Measurements from ENCODE around the gene DND1.
"Not testable (repeated sequence)": the region's sequence is repeated elsewhere in the genome, so short reads cannot be mapped to it uniquely, and the experiment has no call there.

Gene DND1

GRCh38 chr5:140631831-140632365 is 41.5 kb downstream of the DND1 start:
- in situ Hi-C loops (cut with MboI; ENCODE audit: low sequenced_read_pairs): no loop called here

GRCh38 chr5:140631036-140631417 is 42.3 kb downstream of the DND1 start:
- in situ Hi-C loops (cut with MboI; ENCODE audit: low sequenced_read_pairs): no loop called here

DNA sequence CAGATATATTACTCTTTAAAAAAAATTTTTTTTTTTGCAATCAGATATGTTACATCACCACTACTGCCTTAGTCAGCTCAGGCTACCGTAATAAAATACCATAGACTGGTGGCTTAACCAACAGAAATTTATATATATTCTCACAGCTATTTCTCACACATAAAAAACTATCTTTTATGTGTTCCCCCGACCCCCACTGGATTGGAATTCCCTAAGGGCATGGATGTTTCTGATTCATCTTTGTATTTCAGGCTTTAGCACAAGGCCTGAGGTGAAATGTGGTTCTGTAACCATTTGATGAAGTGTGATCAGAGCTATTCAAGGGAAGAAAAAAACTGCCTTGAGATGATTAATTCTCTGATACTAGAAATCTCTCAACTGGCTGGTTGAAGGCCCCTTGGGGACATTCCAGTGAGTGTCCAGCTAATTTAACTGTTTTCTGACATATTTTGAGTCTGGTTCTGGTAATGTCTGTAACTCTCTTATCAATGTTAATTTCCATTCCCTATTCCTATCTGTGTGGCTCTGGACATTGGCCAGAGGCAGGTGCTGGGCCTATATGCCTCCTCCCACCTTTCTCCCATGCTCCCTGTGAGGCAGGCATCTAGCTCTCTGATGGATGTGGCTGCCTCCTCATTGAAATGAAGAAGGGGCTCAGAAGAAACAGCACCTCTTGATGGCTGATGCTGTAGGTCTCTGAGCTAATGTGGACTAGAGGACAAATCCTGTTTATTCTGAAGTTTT is 42.9 kb downstream of the DND1 start:
- in situ Hi-C loops (cut with MboI; ENCODE audit: low sequenced_read_pairs): no loop called here

DNA sequence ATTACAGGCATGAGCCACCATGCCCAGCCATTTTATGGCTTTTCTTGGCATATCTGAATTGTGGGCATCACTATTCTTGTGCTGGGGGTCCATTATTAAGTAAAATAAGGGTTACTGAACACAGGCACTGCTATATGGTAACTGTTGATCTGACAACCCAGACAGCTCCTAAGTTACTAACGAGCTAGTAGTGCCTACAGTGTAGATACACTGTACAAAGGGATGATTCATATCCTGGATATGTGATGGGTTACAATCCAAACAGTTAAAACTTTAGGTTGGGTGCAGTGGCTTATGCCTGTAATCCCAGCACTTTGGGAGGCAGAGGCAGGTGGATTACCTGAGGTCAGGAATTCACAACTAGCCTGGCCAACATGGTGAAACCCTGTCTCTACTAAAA is 44.7 kb downstream of the DND1 start:
- in situ Hi-C loops (cut with MboI; ENCODE audit: low sequenced_read_pairs): no loop called here

DNA sequence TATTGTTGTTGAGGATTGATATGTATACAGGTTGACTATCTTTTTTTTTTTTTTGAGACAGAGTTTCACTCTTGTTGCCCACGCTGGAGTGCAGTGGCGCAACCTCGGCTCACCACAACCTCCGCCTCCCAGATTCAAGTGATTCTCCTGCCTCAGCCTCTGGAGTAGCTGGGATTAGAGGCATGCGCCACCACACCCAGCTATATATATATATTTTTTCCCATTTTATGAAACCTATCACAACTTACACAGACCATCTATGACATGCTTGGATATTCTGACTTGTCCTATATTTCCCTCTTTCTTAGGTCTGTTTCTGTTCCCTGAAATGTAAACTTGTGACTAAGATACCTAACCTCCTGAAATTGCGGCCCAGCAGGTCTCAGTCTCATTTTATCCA is 45.4 kb downstream of the DND1 start:
- in situ Hi-C loops (cut with MboI; ENCODE audit: low sequenced_read_pairs): no loop called here

DNA sequence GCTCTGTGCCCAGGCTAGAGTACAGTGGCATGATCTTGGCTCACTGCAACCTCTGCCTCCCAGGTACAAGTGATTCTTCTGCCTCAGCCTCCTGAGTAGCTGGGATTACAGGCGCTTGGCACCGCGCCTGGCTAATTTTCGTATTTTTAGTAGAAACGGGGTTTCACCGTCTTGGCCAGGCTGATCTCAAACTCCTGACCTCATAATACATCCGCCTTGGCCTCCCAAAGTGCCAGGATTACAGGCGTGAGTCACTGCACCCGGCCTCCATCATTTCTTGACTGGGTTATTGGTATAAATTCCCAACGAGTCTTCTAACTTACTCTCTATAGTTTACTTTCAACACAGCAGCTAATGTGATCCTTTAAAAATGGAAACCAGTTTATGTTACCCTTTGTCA is 48.5 kb downstream of the DND1 start:
- in situ Hi-C loops (cut with MboI; ENCODE audit: low sequenced_read_pairs): not testable (repeated sequence)

DNA sequence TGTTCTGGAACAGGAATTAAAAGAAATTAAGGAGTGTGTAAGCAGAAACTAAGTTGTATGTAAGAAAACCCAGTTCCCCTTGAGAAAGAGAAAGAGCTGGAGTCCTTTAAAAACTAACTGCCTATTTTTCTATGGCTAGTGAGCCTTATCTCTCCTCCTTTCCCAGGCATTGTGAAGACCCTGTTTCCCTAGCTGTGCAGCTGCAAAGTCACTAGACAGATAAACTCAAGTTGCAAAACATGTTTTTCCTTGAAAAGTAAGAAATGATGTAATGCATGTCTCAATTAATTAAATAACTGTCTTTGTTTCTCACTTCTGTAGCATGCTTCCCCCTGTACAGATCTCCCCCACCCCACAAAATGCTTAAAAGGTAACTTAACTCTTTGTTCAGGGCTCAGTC is 50.3 kb downstream of the DND1 start:
- in situ Hi-C loops (cut with MboI; ENCODE audit: low sequenced_read_pairs): not testable (repeated sequence)

DNA sequence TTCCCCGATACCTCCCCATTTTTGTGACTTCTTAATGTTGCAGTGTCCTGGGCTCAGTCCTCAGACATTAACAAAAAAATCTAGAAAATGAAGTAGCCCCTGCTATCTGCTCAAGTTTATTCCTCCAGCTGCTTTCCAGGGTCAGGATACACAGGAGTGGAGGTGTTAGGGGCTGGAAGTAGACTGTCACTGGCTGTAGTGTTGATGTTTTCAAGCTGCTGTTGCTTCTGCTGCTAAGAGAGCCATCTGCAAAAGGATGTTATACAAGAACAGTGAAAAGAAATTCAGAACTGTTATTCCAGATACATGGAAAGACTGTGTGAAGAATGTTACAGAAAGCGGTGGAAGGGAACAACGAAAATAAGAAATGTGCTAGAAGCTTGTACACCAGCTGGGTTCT is 51.1 kb downstream of the DND1 start:
- in situ Hi-C loops (cut with MboI; ENCODE audit: low sequenced_read_pairs): no loop called here

Measured in hTERT RPE-1 (cell line).